Astrocyte of the cerebellum (primary cell): ENCODE results near the gene FPR1.
A peak's percentile ranks its signal among the peaks of the same experiment; 100 is the strongest.

ENCODE experiments used
- DNase-seq: peaks from one replicate; pipeline ENCODE4 v3.0.0-alpha.2; 2011; ENCODE audit warnings: low read depth
- H3K4me3 ChIP-seq: 2 replicates; pipeline ENCODE4 v1.5.1; 2011; ENCODE audit warnings: mild to moderate bottlenecking, low read depth, low read length, moderate library complexity
- CTCF ChIP-seq: IDR thresholded peaks from 2 replicates; pipeline ENCODE4 v1.5.1; 2012; ENCODE audit warnings: low read length, low read depth, moderate library complexity, mild to moderate bottlenecking; ENCODE audit errors: missing control alignments
- in situ Hi-C: cut with HindIII; loops from 2 replicates; pipeline ENCODE4 v1.10.0; 2017; ENCODE audit warnings: low sequenced_read_pairs

Gene FPR1

GRCh38 chr19:51719251-51719988, 32.3 kb downstream of the FPR1 start:
- in situ Hi-C loops, result no loop called here
- no peak for DNase-seq
- H3K4me3 ChIP-seq, result peak overlapping the region; percentile 21
- no peak for TF ChIP-seq CTCF

- in situ Hi-C loops, result no loop called here
- TF ChIP-seq CTCF, result no peak
- no peak for DNase-seq
- H3K4me3 ChIP-seq, result no peak overlapping the region
These were observed 34.8 kb downstream of the FPR1 start for GRCh38 chr19:51716925-51717324.

GRCh38 chr19:51715850-51716249, 35.8 kb downstream of the FPR1 start:
- no peak overlapping the region for H3K4me3 ChIP-seq
- in situ Hi-C loops, result no loop called here
- no peak for DNase-seq
- TF ChIP-seq CTCF, result no peak

GRCh38 chr19:51714848-51715247, 36.8 kb downstream of the FPR1 start:
- TF ChIP-seq CTCF, result no peak
- in situ Hi-C loops, result no loop called here
- no peak for DNase-seq
- no peak overlapping the region for H3K4me3 ChIP-seq

GRCh38 chr19:51713319-51714285, 38.1 kb downstream of the FPR1 start:
- in situ Hi-C loops, result no loop called here
- no peak overlapping the region for H3K4me3 ChIP-seq
- DNase-seq, result no peak
- TF ChIP-seq CTCF, result no peak

GRCh38 chr19:51712461-51713081, 39.1 kb downstream of the FPR1 start:
- H3K4me3 ChIP-seq, result no peak overlapping the region
- DNase-seq, result no peak
- TF ChIP-seq CTCF, result peak; percentile 53
- in situ Hi-C loops, result no loop called here
